Nephron (organoid): ENCODE data around the gene TXN.

ENCODE experiments used
- H3K27ac Mint-ChIP-seq, 3 experiments: 2 replicates each; pipeline ENCODE4 v1.8.0; 2020; ENCODE audit warnings: mixed read lengths in 3 of 3, mild to moderate bottlenecking in 2 of 3, moderate library complexity in 1 of 3
- H3K27me3 Mint-ChIP-seq: 2 replicates; pipeline ENCODE4 v1.8.0; 2021; ENCODE audit warnings: low read depth, mild to moderate bottlenecking, moderate library complexity, mixed read lengths
- H3K36me3 Mint-ChIP-seq: 2 replicates; pipeline ENCODE4 v1.8.0; 2020; ENCODE audit warnings: low read depth, mixed read lengths
- H3K4me1 Mint-ChIP-seq: 2 replicates; pipeline ENCODE4 v1.8.0; 2020; ENCODE audit warnings: mixed read lengths
- H3K4me3 Mint-ChIP-seq, 3 experiments: 2 replicates each; pipeline ENCODE4 v1.8.0; 2020; ENCODE audit warnings: mild to moderate bottlenecking in 3 of 3, mixed read lengths in 3 of 3, moderate library complexity in 2 of 3
- H3K9me3 Mint-ChIP-seq: 2 replicates; pipeline ENCODE4 v1.8.0; 2020; ENCODE audit warnings: mixed read lengths
- CTCF ChIP-seq, 3 experiments: fragments of 200-600 bp; sonication (generic); IDR thresholded peaks; one replicate each; pipeline ENCODE4 v1.5.0; 2021; ENCODE audit warnings: antibody characterized with exemption in 3 of 3; ENCODE audit not compliant: unreplicated experiment in 3 of 3

Gene TXN

GRCh38 chr9:110256380-110257096, at the start of gene TXN:
Gene TXN, minus strand, starts transcription at chr9:110256507. Its CDS starts 72 bp downstream, at chr9:110256435.
- H3K4me3 Mint-ChIP-seq, result peak within 1 kb of the TSS; percentile 92 to 99 (median 93)
- peak within 1 kb of the TSS; percentile 71 to 97 (median 92) for H3K27ac Mint-ChIP-seq
- no peaks in the 10 kb centered on the region for H3K27me3 Mint-ChIP-seq
- no peak for TF ChIP-seq CTCF (IDR thresholded peaks at IDR 0.05; ENCODE audit: unreplicated experiment in 3 of 3)
- no peaks in the 10 kb centered on the region for H3K36me3 Mint-ChIP-seq
- peaks cover 19% of the 10 kb centered on the region for H3K4me1 Mint-ChIP-seq
- no peaks in the 10 kb centered on the region for H3K9me3 Mint-ChIP-seq

- no peak overlapping the region for H3K4me3 Mint-ChIP-seq
- H3K36me3 Mint-ChIP-seq, result no peaks in the 10 kb centered on the region
- H3K4me1 Mint-ChIP-seq, result no peaks in the 10 kb centered on the region
- TF ChIP-seq CTCF (IDR thresholded peaks at IDR 0.05; ENCODE audit: unreplicated experiment in 3 of 3), result no peak
- H3K27me3 Mint-ChIP-seq, result peaks cover 8% of the 10 kb centered on the region
- H3K9me3 Mint-ChIP-seq, result peaks cover 3% of the 10 kb centered on the region
- no peak overlapping the region for H3K27ac Mint-ChIP-seq
These were observed 46.8 kb upstream of the TXN start for GRCh38 chr9:110303133-110303532.

- H3K36me3 Mint-ChIP-seq, result no peaks in the 10 kb centered on the region
- no peak overlapping the region for H3K4me3 Mint-ChIP-seq
- no peaks in the 10 kb centered on the region for H3K9me3 Mint-ChIP-seq
- no peaks in the 10 kb centered on the region for H3K4me1 Mint-ChIP-seq
- no peak for TF ChIP-seq CTCF (IDR thresholded peaks at IDR 0.05; ENCODE audit: unreplicated experiment in 3 of 3)
- H3K27ac Mint-ChIP-seq, result peak overlapping the region in 1 of 3 experiments; percentile 20
- peaks cover 3% of the 10 kb centered on the region for H3K27me3 Mint-ChIP-seq
These were observed 41.8 kb upstream of the TXN start for GRCh38 chr9:110298043-110298605.

GRCh38 chr9:110293248-110293647, 36.9 kb upstream of the TXN start:
- TF ChIP-seq CTCF (IDR thresholded peaks at IDR 0.05; ENCODE audit: unreplicated experiment in 3 of 3), result no peak
- H3K4me1 Mint-ChIP-seq, result no peaks in the 10 kb centered on the region
- no peak overlapping the region for H3K27ac Mint-ChIP-seq
- no peaks in the 10 kb centered on the region for H3K27me3 Mint-ChIP-seq
- no peak overlapping the region for H3K4me3 Mint-ChIP-seq
- H3K9me3 Mint-ChIP-seq, result no peaks in the 10 kb centered on the region
- no peaks in the 10 kb centered on the region for H3K36me3 Mint-ChIP-seq

- no peak overlapping the region for H3K27ac Mint-ChIP-seq
- no peaks in the 10 kb centered on the region for H3K27me3 Mint-ChIP-seq
- no peaks in the 10 kb centered on the region for H3K36me3 Mint-ChIP-seq
These were observed 35.7 kb upstream of the TXN start for GRCh38 chr9:110291921-110292557.

More at GRCh38 chr9:110291921-110292557, 35.7 kb upstream of the TXN start:
- H3K4me3 Mint-ChIP-seq, result no peak overlapping the region
- H3K4me1 Mint-ChIP-seq, result no peaks in the 10 kb centered on the region
- H3K9me3 Mint-ChIP-seq, result no peaks in the 10 kb centered on the region
- no peak for TF ChIP-seq CTCF (IDR thresholded peaks at IDR 0.05; ENCODE audit: unreplicated experiment in 3 of 3)
